Dermis blood vessel endothelial cell (primary cell): ENCODE results near the gene YBX2. TPM values are rescaled to one million over a fixed set of nuclear protein-coding genes. Genes with fewer than 3 reads are reported as not detected.
"Not testable (repeated sequence)": the region's sequence is repeated elsewhere in the genome, so short reads cannot be mapped to it uniquely, and the experiment has no call there.

ENCODE experiments used
- DNase-seq: peaks from one replicate; pipeline ENCODE4 v3.0.0; 2010
- total RNA-seq: library from RNA; depleted of rRNA; stranded (reverse); fragments of >200 nt; gene quantifications from 2 replicates; pipeline ENCODE4 v1.2.3, GENCODE V29; 2014

Gene YBX2
- total RNA-seq, 1 donor from 2014 or later: 0.17 TPM

GRCh38 chr17:7262192-7262934, 32.1 kb downstream of the YBX2 start, which contains the start of gene CLDN7:
Gene CLDN7 (minus strand): TSS chr17:7262478. CDS start chr17:7262043, 435 bp downstream.
- no peak for DNase-seq

- DNase-seq: no peak
These were observed 32.9 kb downstream of the YBX2 start for GRCh38 chr17:7261379-7262191.

DNA sequence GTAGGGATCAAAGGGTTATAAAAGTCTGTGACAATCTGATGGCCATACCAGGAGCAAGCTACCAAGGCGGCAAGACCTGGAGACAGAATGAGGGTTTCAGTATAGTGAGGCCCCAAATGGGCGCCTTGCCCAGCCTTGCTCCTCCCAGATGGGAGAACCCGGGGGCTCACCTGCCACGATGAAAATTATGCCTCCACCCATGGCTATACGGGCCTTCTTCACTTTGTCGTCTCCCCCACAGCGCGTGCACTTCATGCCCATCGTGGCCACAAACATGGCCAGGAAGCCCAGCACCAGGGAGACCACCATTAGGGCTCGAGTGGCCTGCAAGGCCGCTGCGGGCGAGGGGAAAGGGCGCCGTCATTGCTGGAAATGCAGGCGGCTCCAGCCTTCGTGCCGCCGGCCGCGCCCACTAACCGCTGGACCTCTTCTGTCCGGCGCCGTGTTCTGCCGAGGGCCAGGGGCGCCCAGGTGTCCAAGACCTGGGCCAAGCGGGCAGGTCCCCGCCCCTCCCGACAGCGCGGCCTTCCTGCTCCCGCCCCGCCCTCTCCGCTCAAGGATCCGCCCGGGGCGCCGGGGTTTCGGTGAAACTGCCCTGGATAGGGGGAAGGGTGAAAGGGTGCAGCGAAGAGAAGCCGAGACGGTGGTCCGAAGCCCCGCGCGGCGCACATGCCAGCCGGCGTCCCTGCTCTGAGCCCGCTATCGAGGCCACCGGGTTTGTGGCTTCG, 33.6 kb downstream of the YBX2 start:
- DNase-seq: no peak

DNA sequence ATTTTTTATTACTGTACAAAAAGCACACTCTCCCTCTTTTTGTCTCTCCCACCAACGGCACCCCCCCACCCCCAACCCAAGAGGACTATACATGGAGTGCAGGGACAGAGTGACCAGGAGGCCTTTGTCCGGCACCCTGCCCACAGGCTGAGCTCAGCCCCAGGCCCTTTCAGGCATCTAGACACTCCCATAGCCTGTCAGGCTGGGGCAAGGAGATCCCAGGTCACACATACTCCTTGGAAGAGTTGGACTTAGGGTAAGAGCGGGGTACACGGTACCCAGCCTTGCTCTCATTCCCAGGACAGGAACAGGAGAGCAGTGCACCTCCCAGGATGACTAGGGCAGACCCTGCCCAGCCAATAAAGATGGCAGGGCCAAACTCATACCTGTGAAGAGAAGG, 34.3 kb downstream of the YBX2 start:
- DNase-seq: no peak

DNA sequence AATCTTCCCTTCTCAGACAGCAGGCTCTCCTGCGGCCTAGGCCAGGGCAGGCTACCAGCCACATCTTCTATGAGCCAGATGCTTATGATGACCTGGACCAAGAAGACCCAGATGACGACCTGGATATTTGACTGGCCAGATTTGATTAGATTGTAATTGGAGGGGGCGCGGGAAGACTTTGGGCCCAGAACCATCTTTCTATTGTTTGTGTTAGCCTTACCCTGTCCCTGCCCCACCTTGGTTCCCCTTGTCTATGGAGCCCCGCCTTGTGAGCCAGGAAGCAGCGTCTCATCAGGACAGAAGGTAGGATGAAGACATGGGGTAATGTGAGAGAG, 34.9 kb downstream of the YBX2 start:
- DNase-seq: no peak

- no peak for DNase-seq
These were observed 35.5 kb downstream of the YBX2 start for GRCh38 chr17:7258731-7259554.

DNA sequence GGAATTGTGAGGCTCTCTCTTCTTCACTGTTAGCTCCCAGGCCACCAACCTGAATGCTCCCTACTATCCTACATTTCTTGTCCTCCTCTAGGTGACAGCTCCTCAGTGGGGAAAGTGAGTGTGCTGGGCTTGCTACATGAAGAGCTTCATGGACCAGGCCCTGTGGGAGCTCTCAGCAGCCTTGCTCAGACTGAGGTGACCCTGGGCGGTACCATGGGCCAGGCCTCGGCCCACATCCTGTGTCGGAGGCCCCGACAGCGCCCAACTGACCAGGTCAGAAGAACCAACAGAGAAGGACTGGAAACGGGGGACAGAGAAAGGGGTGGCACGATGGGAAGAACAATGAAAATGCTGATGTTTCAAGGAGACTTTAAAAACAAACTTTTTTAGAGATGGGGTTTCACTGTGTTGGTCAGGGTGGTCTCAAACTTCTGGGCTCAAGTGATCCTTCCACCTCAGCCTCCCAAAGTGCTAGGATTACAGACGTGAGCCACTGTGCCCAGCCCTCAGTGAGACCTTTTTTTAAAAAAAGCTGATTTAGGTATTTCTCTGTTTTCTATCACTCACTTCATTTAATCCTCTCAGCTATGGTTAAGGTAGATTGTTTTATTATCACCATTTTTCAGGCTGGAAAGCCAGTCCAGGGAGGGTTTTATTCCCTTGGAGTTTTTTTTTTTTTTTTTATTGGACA, 37.5 kb downstream of the YBX2 start:
- DNase-seq: no peak

- no peak for DNase-seq
These were observed 39.9 kb downstream of the YBX2 start for GRCh38 chr17:7254511-7254910.

DNA sequence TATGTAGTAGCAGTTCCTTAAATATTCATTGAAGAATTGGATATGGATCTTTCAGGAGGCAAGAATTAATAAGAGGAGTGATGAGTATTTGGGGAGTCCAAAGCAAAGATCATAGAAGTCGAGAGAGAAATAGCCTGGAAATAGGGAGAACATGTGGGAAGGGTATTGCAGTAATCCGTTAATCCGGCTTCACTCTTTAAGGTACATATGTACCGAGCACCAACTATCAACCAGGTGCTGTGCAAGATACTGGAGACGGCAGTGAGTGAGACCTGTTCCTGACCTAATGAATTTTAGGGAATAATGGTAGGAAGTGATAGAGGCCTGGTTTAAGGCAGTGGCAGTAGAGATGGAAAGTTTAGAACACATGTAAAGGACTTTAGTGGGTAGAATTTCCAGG, 41.4 kb downstream of the YBX2 start:
- no peak for DNase-seq

- peak; percentile 97 for DNase-seq
These were observed 42.0 kb downstream of the YBX2 start, which contains the start of gene ELP5 for GRCh38 chr17:7252176-7253043. Gene ELP5 (plus strand): TSS chr17:7252215. CDS start chr17:7252551, 336 bp downstream.

GRCh38 chr17:7251661-7252175, 42.7 kb downstream of the YBX2 start, which contains the start of gene CTDNEP1:
Gene CTDNEP1 (minus strand): TSS chr17:7251734. CDS start chr17:7251296, 438 bp downstream.
- DNase-seq: peak; percentile 100

GRCh38 chr17:7250695-7251627, 43.5 kb downstream of the YBX2 start:
- DNase-seq: peak; percentile 60

DNA sequence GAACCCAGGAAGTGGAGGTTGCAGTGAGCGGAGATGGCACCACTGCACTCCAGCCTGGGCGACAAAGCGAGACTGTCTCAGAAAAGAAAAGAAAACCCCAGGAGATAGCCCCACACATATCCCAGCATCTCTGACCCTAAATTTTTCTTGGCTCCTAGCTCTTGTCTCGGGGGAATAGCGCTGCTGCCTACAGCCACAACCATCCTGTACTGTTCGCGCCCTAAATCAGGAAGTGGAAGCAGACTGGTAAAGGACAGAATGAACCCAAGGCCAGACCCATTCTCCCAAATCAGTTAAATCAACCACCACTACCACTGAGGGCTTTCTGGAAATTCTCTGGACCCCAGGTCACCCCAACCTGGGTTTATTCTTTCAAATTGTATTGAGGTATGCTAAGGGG, 44.6 kb downstream of the YBX2 start:
- no peak for DNase-seq

- DNase-seq: no peak
These were observed 45.2 kb downstream of the YBX2 start for GRCh38 chr17:7249214-7249613.

GRCh38 chr17:7248796-7249195, 45.6 kb downstream of the YBX2 start:
- no peak for DNase-seq

DNA sequence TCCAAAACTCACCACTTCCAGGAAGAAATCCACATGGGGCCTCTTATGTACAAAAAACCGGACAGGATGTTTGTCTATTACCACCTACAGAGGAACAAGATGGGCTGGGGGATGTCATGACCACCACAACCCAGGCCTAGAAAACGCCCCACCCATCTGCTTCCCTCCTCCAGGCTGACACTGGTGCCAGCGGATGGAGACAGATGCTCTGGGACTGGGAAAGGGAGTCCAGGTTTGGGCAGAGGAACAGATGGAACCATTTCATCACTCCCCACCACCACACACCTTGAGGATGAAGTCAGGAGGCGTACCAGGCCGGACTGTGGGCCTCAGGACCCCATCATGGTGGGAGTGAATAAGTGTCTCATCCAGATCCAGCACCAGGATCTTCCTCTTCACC, 47.7 kb downstream of the YBX2 start:
- DNase-seq: no peak

- not testable (repeated sequence) for DNase-seq
These were observed 50.6 kb downstream of the YBX2 start for GRCh38 chr17:7243838-7244237.

- DNase-seq: no peak
These were observed 51.0 kb downstream of the YBX2 start for GRCh38 chr17:7243453-7243729.

DNA sequence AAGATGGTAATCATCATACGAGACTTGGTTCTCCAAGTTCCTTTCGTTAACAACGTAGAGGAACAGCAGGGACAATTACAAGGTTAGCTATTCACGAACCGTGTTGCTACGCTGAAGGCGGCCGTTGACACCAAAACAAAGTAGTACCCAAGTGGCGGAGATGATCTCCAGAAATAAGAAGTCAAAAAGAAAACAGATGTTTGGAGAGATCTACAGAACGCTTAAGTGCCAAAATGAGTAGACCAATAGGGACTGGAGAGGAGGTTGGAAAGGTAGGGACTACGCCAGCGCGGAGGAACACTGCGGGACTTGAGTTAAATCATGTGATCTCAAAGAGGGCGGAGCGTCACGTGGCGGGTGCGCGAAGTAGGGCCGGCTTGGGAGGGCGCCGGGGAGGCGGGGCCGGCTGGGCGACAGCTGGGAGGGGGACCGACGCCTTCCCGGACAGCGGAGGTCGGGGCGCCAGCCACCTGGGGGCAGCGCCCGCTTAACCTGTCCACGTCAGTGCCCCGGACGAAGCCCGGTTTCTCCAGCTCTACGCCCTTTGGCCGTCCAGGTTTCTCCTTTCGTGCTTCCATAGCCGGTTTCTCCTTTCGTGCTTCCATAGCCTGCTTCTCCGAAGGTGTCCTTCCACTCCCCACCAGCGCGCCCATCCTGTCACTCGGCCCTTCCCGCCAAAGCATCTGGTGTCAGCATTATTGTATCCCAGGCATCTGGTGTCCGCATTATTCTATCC, 51.6 kb downstream of the YBX2 start:
- peak; percentile 98 for DNase-seq
